K562 (cell line): ENCODE results near the gene RFESD. TPM values are rescaled to one million over a fixed set of nuclear protein-coding genes. Genes with fewer than 3 reads are reported as not detected.

Source experiments
- ATAC-seq: fragments of 200-7000 bp; cut with Tn5 transposase; 3 replicates; pipeline ENCODE4 v1.9.1; 2020; ENCODE audit warnings: moderate library complexity
- BruUV-seq: library from RNA; stranded (reverse); fragments of 400-500 nt; replicated peaks from 2 replicates; lab custom pipeline; 2021; lab: Mats Ljungman, UMichigan
- CTCF ChIA-PET: fragments of 300-600 bp; formaldehyde crosslinking; extraction: SDS; loops from one replicate; lab custom pipeline; 2021; ENCODE audit warnings: low intra/inter-chr PET ratio; lab: Yijun Ruan, JAX
- POLR2A ChIA-PET: fragments of 300-600, 350-650 bp; sonication (Branson Sonifier 250); formaldehyde crosslinking; extraction: SDS; loops from one replicate; lab custom pipeline; 2021; ENCODE audit warnings: antibody characterized with exemption, inconsistent platforms; lab: Yijun Ruan, JAX
- DNase-seq, 4 experiments: peaks; one replicate each; pipeline versions ENCODE4 v3.0.0 to v3.0.0-alpha.2; 2011 to 2018; ENCODE audit warnings: low spot score in 3 of 4, mixed read lengths in 3 of 4; ENCODE audit errors: extremely low read depth in 1 of 4
- FAIRE-seq: peaks from 2 replicates; lab custom pipeline; 2011; peaks lifted over from hg19 to GRCh38; lab: Jason Lieb, UNC
- H2AFZ ChIP-seq: 2 replicates; pipeline ENCODE4 v1.6.0; 2011; ENCODE audit warnings: low read depth, low read length, control low read depth, inconsistent platforms
- H3K27ac ChIP-seq: fragments of 200-600 bp; 3 replicates; pipeline ENCODE4 v1.8.0; 2011; ENCODE audit warnings: low read depth, mild to moderate bottlenecking, control low read depth, inconsistent platforms, low read length, moderate library complexity, mixed read lengths; ENCODE audit errors: extremely low read depth
- H3K27me3 ChIP-seq, 2 experiments: fragments of 300-600 bp in 1 of 2; 2 replicates in 1 of 2; 3 replicates in 1 of 2; pipeline versions ENCODE4 v1.6.0 to v1.8.0; 2011; ENCODE audit warnings: inconsistent platforms in 2 of 2, low read length in 2 of 2, mild to moderate bottlenecking in 1 of 2, mixed read lengths in 1 of 2, moderate library complexity in 1 of 2; ENCODE audit not compliant: control insufficient read depth in 2 of 2, insufficient read depth in 2 of 2
- H3K36me3 ChIP-seq: fragments of 300-600 bp; 3 replicates; pipeline ENCODE4 v1.8.0; 2011; ENCODE audit warnings: mild to moderate bottlenecking, low read length, inconsistent platforms; ENCODE audit not compliant: control insufficient read depth, insufficient read depth
- H3K4me1 ChIP-seq, 2 experiments: fragments of 200-600 bp in 1 of 2; replicated peaks in 1 of 2; 2 replicates in 1 of 2; 3 replicates in 1 of 2; pipeline versions ENCODE4 v1.5.1 to v1.8.0; 2011; ENCODE audit warnings: inconsistent platforms in 2 of 2, low read length in 2 of 2, mild to moderate bottlenecking in 1 of 2, mixed read lengths in 1 of 2, moderate library complexity in 1 of 2; ENCODE audit not compliant: control insufficient read depth in 2 of 2, insufficient read depth in 2 of 2
- H3K4me2 ChIP-seq: 2 replicates; pipeline ENCODE4 v1.6.1; 2011; ENCODE audit warnings: low read length, control low read depth, inconsistent platforms, mixed read lengths; ENCODE audit not compliant: insufficient read depth
- H3K4me3 ChIP-seq: fragments of 200-600 bp; sonication (generic), shearing (Covaris generic); 2 replicates; pipeline ENCODE4 v1.5.1; 2016; ENCODE audit warnings: control low read depth, inconsistent platforms
- H3K79me2 ChIP-seq: fragments of 200-600 bp; 3 replicates; pipeline ENCODE4 v1.8.0; 2011; ENCODE audit warnings: low read length, inconsistent platforms; ENCODE audit not compliant: control insufficient read depth, insufficient read depth
- H3K9ac ChIP-seq, 2 experiments: 2 replicates each; pipeline versions ENCODE4 v1.6.0 to v1.6.1; 2011; ENCODE audit warnings: low read depth in 2 of 2, low read length in 2 of 2, control low read depth in 1 of 2, inconsistent platforms in 1 of 2, mild to moderate bottlenecking in 1 of 2, mixed read lengths in 1 of 2; ENCODE audit not compliant: insufficient read depth in 1 of 2
- H3K9me1 ChIP-seq: one replicate; pipeline ENCODE4 v1.6.0; 2011; ENCODE audit warnings: inconsistent platforms, mild to moderate bottlenecking, low read length, moderate library complexity; ENCODE audit not compliant: control insufficient read depth, insufficient read depth
- H3K9me3 ChIP-seq: replicated peaks from 2 replicates; pipeline ENCODE4 v1.5.1; 2011; ENCODE audit warnings: low read depth, low read length, inconsistent platforms; ENCODE audit not compliant: control insufficient read depth, insufficient read depth
- H4K20me1 ChIP-seq: replicated peaks from 2 replicates; pipeline ENCODE4 v1.6.1; 2011; ENCODE audit warnings: low read length, inconsistent platforms, mixed read lengths; ENCODE audit not compliant: control insufficient read depth, insufficient read depth
- BCL6 ChIP-seq: fragments of 250-450 bp; sonication (Bioruptor Pico); IDR thresholded peaks from 2 replicates; pipeline ENCODE4 v1.4.0; 2020
- FOXK2 ChIP-seq, 2 experiments: fragments of 450-650 bp; IDR thresholded peaks in 1 of 2; conservative IDR thresholded peaks in 1 of 2; 2 replicates each; pipeline ENCODE4 v1.6.1; 2016; ENCODE audit warnings: low read depth in 2 of 2, mild to moderate bottlenecking in 1 of 2
- HOXB6 ChIP-seq: fragments of 250-450 bp; sonication (Bioruptor Pico); IDR thresholded peaks from 2 replicates; pipeline ENCODE4 v1.5.1; 2022; ENCODE audit warnings: mild to moderate bottlenecking, borderline replicate concordance
- HSF4 ChIP-seq: fragments of 250-450 bp; sonication (Bioruptor Pico); IDR thresholded peaks from 2 replicates; pipeline ENCODE4 v2.1.2; 2022; ENCODE audit warnings: mild to moderate bottlenecking, moderate library complexity, borderline replicate concordance
- KLF16 ChIP-seq: IDR thresholded peaks from 2 replicates; pipeline ENCODE4 v1.6.1; 2016; ENCODE audit warnings: antibody characterized with exemption
- NCOA2 ChIP-seq, 2 experiments: fragments of 450-650 bp; IDR thresholded peaks; 2 replicates each; pipeline ENCODE4 v1.6.1; 2018; ENCODE audit warnings: mild to moderate bottlenecking in 2 of 2, moderate library complexity in 1 of 2; ENCODE audit not compliant: partially characterized antibody in 2 of 2
- NR0B1 ChIP-seq: fragments of 450-650 bp; IDR thresholded peaks from one replicate; pipeline ENCODE4 v1.6.1; 2018; ENCODE audit warnings: mild to moderate bottlenecking, moderate library complexity; ENCODE audit not compliant: partially characterized antibody
- REST ChIP-seq, 2 experiments: fragments of 450-650 bp; formaldehyde crosslinking in 1 of 2; IDR thresholded peaks; 2 replicates each; pipeline versions ENCODE4 v1.4.0 to v1.6.1; 2014 to 2020; ENCODE audit warnings: mild to moderate bottlenecking in 2 of 2, borderline replicate concordance in 1 of 2, low read depth in 1 of 2
- TEAD1 ChIP-seq, 2 experiments: fragments of 450-650 bp in 1 of 2; sonication (generic) in 1 of 2; formaldehyde crosslinking; IDR thresholded peaks; 2 replicates each; pipeline versions ENCODE4 v1.4.0 to v1.8.0; 2020 to 2022; ENCODE audit warnings: mild to moderate bottlenecking in 2 of 2, missing genetic modification reagents in 1 of 2
- ZNF143 ChIP-seq: sonication (generic); formaldehyde crosslinking; IDR thresholded peaks from 2 replicates; pipeline ENCODE4 v1.9.0; 2022; ENCODE audit warnings: mild to moderate bottlenecking, missing genetic modification reagents
- ZNF717 ChIP-seq: fragments of 250-450 bp; sonication (Bioruptor Pico); IDR thresholded peaks from 2 replicates; pipeline ENCODE4 v1.5.0; 2021
- in situ Hi-C: fragments of 300-500 bp; cut with MboI; formaldehyde crosslinking; loops from 4 replicates; pipeline ENCODE4 v1.15.0; 2018; ENCODE audit warnings: inconsistent platforms, mixed read lengths
- intact Hi-C: fragments of 100-400 bp; cut with micrococcal nuclease; formaldehyde crosslinking; loops from 2 replicates; pipeline ENCODE4 v1.14.2; 2022
- polyA plus RNA-seq, 8 experiments: library from polyadenylated mRNA; depleted of rRNA in 4 of 8; stranded (reverse) in 5 of 8; unstranded in 3 of 8; fragments of >200 nt; fragmentation: Nextera tagmentation in 2 of 8; fragmentation: Illumina TruSeq in 1 of 8; extraction: Ambion mirVana in 2 of 8; extraction: Trizol in 1 of 8; gene quantifications; 2 replicates each; pipeline versions ENCODE4 v1.2.1 to v1.2.3, GENCODE V29; 2011 to 2014; ENCODE audit warnings: inconsistent platforms in 1 of 8, missing spikeins in 1 of 8
- total RNA-seq, 7 experiments: library from RNA; depleted of rRNA in 6 of 7; stranded (reverse); fragments of >200 nt in 6 of 7; fragmentation: Illumina TruSeq in 2 of 7; extraction: Trizol in 2 of 7; gene quantifications; 2 replicates each; pipeline versions ENCODE4 v1.2.1 to v1.2.3, GENCODE V29; 2011 to 2021; ENCODE audit warnings: low replicate concordance in 1 of 7

RFESD gene
- total and polyA plus RNA-seq, 9 of the 15 experiments (the other 6 are each of a cell fraction or from before 2014, with no cell fraction given) = 62.3 to 600 (median 140) TPM

GRCh38 chr5:95689680-95690079 lies 43.1 kb downstream of the RFESD start (continued):
- TF ChIP-seq NR0B1 (no peak), HOXB6 (CRISPR knock-in tag) (no peak), ZNF717 (CRISPR knock-in tag) (no peak), HSF4 (CRISPR knock-in tag) (no peak)

- BruUV-seq = no TSS peak
- Histone ChIP-seq H2AFZ (peak overlapping the region; percentile 25; the same call in 1 of the 2 replicates), H3K9me3 (no peaks in the 10 kb centered on the region), H3K9ac (no peak overlapping the region), H4K20me1 (no peaks in the 10 kb centered on the region), H3K4me2 (no peak overlapping the region), H3K4me1 (no peaks in the 10 kb centered on the region), H3K9me1 (no peaks in the 10 kb centered on the region), H3K27ac (no peak overlapping the region), H3K36me3 (no peaks in the 10 kb centered on the region), H3K27me3 (no peaks in the 10 kb centered on the region), H3K79me2 (no peaks in the 10 kb centered on the region), H3K4me3 (no peak overlapping the region)
- FAIRE-seq (no peak), ATAC-seq (no peak; the same call in 1 of the 3 replicates), DNase-seq (no peak)
- in situ Hi-C loops (no loop called here), intact Hi-C loops (no loop called here)
- POLR2A ChIA-PET = no interaction called here
- CTCF ChIA-PET = no interaction called here
- TF ChIP-seq REST (IDR thresholded peaks at IDR 0.05; ENCODE audit: borderline replicate concordance) (peak; percentile 86), REST (CRISPR knock-in tag; IDR thresholded peaks at IDR 0.05; ENCODE audit: low read depth) (no peak), ZNF143 (no peak), TEAD1 (CRISPR knock-in tag; IDR thresholded peaks at IDR 0.05) (no peak), NCOA2 (IDR thresholded peaks at IDR 0.05; ENCODE audit: partially characterized antibody in 2 of 2) (no peak), FOXK2 (conservative IDR thresholded peaks at IDR 0.05 in 1 of 2, IDR thresholded peaks at IDR 0.05 in 1 of 2; ENCODE audit: low read depth in 2 of 2) (no peak), BCL6 (no peak), KLF16 (peak; percentile 55; the same call in 1 of the 2 replicates)
Observed at GRCh38 chr5:95690333-95690732, 43.8 kb downstream of the RFESD start.
